COLO829 (cell line): Measurements from ENCODE around the gene ADPRS.

Source experiments
- DNase-seq: peaks from one replicate; pipeline ENCODE4 v3.0.0; 2012; ENCODE audit warnings: low spot score

The ADPRS gene

DNA sequence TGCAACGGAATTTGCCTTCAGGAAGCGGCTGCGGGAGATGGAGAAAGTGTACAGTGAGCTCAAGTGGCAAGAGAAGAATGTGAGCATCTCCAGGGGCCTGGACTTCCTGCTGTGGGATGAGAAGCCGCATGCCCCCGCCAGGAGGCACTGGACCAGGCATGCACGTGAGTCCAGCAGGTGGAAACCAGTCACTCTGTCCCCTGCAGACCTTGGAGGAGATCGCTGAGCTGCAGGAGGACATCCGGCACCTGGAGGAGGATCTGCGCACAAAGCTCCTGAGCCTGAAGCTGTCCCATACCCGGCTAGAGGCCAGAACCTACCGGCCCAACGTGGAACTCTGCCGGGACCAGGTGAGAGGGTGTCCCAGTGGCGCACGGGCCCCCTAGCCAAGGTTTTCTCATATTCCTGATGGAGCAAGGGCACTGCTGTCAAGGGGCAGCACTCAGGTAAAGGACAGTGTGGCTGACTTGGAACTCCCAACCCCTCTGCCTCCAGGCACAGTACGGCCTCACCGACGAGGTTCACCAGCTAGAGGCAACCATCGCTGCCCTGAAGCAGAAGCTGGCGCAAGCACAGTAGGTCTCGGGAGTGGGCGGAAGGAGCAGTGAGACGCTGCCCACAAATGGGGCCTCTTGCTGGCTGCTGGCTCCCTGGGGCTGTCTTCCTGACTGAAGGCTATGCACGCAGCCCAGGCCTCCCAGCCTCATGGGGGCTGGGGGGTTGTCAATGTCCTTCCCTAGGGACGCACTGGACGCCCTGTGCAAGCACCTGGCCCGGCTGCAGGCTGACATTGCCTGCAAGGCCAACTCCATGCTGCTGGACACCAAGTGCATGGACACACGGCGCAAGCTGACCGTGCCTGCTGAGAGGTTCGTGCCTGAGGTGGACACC, 1.2 kb upstream of the ADPRS start:
- no peak for DNase-seq

DNA sequence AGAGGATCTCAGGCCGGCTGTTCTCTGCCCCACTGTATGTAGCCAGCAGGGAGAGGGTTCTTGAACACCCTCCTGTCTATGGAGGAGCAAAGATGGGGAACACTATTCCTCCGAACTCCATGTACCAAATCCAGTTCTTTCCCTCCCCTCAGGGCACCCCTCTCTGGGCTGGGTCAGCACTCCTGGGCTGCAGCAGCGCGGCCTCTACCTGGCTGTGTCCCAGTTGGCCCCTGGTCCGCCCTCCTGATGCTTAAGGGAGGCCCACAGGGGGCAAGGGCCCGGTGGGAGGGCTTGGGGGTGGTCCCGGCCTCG, 471 bp upstream of the ADPRS start:
- DNase-seq = no peak

DNA sequence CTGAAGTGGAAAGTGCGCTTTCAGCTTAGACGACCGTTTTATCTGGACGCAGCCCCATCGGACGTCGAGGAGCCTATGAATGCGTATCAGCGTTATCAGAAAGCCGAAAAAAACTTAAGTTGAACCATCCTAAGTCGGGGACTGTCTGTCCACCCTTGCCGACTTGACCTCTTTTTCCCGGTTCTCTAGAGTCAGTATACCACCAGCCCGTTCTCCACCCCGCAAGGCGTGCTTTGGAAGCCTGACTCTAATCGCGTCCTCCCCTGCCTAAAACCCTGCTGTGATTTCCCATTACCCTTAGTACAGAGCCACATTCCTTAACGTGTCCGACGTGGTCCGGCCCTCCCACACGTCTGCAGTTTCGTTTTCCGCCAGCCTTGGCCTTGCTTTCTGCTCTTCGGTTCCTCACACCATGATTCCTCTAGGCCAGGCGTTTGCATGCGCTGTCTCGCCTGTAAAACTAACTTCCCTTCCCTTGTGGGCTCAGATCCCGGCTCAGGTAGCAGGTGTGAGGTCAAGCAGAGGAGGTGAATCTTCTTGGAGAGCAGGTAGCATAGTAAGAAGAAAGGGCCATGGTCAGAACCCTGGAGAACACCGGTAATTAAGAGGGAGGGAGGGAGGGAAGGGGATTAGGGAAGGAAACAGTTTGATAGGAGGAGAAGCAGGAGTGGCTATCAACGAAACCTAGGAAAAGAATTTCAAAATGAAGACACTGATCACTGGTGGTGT, 865 bp downstream of the ADPRS start:
- no peak for DNase-seq

DNA sequence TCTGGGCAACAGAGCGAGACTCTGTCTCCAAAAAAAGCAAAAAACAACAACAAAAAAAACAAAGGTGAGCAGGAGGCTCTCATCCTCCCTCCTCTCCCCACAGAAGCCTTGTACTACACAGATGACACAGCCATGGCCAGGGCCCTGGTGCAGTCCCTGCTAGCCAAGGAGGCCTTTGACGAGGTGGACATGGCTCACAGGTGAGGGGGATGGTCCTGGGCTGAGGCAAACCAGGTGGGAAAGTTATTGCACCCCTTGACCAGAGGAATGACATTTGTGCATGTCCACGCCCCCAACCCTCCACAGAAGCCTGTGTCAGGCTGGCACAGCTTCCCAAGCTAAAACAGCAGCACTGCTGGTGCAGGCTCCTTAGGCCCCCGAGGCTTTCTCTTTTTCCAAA, 2.4 kb downstream of the ADPRS start:
- DNase-seq = no peak

DNA sequence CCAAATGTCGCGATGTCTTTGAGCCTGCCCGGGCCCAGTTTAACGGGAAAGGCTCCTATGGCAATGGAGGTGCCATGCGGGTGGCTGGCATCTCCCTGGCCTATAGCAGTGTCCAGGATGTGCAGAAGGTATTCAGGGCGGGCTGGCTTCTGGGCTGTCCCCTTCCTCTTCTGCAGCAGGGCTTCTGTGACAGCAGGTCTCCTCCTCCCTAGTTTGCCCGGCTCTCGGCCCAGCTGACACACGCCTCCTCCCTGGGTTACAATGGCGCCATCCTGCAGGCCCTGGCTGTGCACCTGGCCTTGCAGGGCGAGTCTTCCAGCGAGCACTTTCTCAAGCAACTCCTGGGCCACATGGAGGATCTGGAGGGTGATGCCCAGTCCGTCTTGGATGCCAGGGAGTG, 3.0 kb downstream of the ADPRS start:
- DNase-seq = no peak

DNA sequence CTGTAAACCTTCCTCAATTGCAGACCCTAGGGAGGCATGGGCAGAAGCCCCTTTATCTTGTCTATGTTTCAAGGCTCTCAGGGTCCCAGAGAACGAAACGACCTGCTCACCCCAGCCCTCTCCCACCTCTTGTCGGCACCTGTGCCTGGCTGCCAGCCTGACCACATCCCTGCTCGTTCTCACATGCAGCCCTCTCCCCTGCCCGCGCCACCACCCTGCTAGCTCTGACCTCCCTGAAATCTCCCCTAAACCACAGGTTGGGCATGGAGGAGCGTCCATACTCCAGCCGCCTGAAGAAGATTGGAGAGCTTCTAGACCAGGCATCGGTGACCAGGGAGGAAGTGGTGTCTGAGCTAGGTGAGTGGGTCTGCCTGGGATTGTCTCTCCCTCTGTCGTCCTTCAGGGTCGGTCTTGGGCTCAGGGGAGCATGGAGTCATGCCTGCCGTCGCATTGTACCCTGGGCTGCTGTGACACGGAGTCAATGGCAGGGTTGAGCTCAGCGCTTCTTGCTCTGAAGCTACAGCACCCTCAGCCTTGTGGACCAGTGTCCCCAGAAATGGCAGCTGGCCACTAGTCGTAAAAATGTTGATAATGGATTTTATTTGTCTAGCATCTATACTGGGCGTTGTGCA, 3.6 kb downstream of the ADPRS start:
- no peak for DNase-seq

DNA sequence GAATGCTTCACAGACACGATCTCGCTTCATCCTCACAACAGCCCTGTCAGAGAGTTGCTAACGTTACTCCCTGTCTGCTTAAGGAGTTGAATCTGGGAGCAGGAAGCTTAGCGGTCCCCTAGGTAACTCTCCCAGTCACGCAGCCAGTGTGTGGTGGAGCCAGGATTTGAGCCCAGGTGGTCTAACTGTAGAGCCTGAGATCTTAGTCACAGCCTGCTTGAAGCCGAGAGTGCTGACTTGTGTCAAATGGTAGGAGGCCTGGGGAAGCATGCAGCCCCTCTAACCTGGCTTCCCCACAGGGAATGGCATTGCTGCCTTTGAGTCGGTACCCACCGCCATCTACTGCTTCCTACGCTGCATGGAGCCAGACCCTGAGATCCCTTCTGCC, 4.1 kb downstream of the ADPRS start:
- no peak for DNase-seq

DNA sequence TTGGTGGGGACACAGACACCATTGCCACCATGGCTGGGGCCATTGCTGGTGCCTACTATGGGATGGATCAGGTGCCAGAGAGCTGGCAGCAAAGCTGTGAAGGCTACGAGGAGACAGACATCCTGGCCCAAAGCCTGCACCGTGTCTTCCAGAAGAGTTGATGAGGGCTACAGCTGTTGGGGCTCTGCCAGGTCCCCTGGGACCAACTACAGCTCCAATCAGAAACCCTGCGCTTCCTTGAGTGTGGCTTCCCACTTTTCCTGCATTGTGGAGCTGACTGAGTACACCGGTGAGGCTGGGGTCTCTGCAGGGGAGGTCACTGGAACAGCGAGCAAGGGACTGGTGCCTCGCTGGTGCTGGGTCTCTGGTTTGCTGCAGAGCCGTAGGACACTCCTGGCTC, 4.5 kb downstream of the ADPRS start:
- no peak for DNase-seq

DNA sequence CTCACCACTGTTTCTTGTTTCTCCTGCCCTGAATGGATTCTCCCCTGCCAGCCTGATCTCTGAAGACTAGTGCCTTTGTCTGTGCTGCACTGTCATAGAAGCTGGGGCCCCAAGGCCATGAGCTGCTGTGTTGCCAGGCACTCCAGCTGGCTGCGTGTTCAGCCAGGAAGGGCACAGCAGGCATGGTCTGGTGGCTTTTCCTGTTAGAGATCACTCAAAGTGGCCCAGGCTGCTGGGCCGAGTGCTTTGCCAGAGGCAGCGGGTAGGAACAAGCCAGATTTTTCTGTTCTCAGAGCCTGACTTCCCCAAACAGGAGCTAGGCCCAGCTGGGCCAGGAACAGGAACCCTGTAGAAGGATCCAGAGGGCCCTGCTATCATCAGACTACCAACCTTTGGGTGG, 5.2 kb downstream of the ADPRS start:
- DNase-seq = no peak

DNA sequence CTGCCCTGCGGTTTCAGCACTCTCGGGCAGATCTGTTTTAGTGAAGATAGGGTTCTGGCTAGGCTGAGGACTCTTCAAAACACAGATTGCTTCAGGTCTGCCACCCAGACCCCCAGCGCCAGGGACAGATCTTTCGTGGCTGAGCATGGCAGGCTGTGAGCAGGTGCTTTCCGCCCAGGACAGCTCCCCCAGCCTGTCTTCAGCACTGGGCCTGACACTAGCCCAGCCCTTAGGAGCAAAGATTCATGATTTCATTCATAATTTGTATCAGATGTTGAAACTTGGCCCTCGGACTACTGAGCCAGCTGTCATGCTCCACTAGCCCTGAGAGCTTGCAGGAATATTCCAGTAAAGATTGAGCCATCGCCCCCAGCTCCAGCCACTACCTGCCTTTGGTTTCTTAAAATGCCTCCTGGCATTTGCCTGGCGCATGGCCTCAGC, 5.9 kb downstream of the ADPRS start:
- no peak for DNase-seq

DNA sequence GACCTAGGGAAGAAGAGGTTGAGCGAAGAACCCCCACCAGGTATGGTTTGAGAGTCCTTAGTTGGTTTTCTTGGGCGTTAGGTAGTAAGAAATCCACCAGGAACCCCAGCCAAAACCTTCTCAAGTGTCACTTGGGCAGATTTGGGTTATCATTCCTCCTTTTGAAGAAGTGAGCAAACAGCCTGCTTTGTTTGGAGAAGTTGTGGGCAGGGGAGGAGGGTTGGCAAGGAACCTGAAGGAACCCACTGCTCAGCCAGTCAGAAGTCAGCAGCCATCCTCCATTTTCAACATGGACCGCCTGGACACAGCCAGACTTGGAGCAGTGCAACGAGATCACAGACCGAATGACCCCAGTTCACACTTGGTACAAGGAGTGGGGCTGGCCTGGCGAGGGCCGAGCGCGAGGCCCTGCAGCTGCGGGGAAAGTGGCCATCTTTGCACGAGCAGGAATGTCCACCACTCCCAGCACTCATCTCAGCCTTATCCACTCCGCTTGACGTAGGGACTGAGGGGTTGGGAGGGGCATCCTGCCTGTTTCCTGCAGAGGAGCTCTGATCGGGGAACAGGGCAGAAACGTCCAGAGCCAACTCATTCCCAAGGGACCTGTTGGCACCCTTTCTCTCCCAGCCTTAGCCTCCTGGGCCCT, 7.2 kb downstream of the ADPRS start:
- no peak for DNase-seq

DNA sequence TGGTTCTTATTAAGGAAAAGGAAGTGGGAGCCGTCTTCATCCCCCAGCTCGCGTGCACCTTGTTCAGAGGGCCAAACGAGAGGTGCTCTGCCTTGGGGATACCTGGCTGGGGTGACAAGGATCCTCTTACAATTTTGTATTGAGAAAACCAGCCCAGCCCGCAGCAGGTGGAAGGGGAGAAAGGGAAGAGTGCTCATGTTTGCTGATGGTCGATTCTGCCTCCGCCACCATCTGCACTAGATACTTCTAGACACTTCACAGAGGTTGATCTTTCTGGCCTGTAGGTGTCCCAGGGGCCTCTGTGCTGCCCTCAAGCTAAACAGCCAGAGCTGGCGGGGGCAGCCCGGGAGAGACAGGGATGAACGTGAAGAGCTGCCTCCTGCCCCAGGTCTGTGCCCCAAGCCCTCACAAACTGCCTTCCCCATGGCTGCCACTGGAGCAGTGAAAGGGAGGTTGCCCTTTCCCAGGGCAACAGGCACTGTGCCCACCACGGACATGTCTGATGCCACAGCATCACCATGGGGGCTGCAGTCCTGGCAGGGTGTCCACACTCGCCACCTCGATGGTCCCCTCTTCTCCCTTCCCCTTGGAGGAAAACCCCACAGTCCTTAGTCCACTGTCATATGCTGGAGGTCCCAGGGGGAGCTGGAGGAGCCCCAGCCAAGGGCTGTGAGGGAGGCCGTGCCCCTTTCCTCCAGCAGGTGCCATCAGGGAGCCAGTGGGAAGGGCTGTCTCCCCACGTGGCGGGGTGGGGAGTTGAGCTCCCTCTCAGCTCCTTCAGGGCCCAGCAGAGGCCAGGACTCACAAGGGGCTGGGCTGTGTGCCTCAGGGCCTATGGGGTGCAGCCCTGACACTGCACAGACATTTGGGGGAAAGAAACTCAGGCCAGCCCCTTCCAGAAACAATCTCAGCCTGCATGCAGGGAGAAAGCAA, 8.1 kb downstream of the ADPRS start:
- no peak for DNase-seq

DNA sequence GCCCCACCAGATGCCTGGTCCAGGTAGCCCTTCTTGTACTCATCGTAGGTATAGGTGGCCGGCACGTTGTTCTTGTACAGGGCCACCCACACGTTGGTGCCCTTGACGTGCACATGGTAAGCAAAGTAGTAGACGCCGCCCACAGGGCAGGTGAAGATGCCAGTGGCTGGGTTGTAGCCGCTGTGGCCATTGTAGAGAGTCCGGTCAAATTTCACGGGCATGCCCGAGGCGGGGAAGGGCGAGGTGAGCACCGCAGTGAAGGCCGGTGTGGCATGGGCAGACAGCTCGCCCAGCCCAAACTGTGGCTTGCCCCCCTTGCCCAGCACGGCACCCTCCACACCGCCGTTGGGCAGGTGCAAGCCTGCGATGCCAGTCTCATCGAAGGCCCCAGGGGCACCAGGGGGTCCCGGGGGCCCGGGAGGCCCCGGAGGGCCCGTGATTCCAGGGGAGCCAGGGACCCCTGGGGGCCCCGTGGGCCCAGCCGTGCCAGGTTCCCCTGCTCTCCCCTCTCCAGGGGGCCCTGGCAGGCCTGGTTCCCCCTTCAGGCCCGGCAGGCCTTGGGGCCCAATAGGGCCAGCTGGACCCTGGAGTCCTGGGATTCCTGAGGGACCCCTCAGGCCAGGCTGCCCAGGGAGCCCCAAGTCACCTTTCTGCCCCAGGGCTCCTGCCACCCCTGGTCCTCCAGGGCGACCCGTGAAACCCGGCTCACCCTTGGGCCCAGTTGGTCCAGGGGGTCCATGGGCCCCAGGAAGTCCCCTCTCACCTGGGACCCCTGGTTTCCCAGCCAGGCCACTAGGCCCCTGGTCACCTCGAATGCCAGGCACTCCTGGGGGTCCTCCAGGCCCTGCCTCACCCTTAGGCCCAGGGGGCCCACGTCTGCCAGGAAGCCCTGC, 9.2 kb downstream of the ADPRS start:
- no peak for DNase-seq

DNA sequence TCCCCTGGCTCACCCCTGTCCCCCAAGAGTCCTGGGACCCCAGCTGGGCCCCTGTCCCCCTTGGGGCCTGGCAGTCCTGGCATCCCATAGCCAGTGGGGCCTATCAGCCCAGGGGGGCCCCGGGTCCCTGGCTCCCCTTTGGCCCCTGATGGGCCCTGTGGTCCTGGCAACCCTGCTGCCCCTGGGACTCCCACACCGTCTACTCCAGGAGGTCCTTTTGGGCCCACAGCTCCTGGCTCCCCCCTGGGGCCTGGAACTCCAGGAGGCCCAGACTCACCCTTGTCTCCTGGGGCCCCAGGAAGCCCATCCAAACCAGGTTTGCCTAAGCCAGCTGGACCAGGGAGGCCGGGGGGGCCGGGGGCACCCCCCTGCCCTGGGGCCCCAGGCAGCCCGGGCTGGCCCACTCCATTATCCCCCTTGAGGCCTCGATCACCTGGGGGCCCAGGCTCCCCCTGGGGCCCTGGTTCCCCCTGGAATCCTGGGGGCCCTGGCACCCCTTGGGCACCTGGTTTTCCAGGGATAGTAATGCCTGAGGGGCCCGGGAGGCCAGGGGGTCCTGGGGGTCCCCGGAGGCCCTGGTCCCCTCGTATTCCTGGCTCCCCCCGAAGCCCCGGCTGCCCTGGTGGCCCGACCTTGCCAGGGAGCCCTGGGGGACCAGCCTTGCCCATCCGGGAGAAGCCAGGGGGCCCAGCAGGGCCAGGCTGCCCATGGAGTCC, 10.1 kb downstream of the ADPRS start:
- no peak for DNase-seq

DNA sequence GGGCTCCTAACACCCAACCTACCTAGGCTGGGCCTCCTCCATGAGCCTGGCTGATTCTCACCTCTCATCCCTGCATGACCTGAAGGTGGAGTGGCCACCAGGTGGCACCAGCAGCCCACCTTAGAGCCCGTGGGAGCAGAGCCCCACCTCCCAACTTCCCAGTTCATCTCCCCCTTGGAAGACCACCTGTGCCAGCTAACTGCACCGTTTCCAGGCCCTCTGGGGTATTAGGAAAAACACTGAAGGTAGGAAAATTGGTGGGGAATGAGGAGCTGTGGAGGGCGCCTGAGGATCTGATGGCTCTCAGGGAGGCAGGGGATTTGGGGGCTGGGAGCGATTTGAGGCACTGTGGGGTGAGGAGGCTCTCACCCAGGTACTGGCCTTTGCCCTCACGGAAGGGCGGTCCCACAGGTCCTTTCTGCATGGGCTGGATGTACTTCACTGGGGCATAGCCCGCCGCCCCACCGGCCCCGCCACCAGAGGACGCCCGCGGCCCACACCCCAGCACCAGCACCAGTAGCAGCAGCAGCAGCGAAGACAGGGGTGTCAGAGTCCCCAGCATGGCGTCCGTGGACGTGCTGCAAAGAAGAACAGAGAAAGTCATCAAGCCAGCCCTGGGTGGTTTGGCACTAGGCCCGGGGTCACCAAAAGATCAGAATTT, 11.1 kb downstream of the ADPRS start:
- DNase-seq = peak; percentile 63

DNA sequence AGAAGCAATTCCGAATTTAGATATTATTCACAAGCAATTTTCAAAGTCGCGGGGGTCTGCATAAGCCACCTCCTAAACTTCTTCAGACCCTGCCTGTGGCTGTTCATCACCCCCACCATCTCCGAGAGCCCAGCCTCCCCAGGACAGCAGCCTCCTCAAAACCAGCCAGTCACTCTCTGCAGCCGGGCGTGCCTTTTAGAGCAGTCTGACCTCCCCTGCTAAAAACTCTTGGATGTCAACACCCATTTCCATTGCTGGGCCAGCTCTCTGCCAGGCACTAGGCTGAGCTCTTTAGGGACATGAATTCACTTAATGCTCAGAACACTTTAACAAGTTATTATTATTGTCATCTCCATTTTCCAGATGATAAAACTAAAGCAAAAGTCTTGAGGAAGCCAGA, 11.7 kb downstream of the ADPRS start:
- DNase-seq = no peak

DNA sequence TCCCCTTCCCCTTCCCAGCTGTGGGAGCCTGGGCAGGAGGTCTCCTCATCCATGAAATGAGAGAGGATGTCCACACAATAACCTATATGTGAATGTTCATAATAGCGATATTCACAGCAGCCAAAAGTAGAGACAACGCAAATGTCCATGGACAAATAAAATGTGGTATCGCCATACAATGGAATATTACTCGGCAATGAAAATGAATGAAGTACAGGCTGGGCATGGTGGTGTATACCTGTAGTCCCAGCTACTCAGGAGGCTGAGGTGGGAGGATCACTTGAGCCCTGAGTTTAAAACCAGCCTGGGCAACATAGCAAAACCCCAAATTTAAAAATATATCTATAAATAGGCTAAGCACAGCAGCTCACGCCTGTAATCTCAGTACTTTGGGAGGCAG, 12.9 kb downstream of the ADPRS start:
- no peak for DNase-seq

DNA sequence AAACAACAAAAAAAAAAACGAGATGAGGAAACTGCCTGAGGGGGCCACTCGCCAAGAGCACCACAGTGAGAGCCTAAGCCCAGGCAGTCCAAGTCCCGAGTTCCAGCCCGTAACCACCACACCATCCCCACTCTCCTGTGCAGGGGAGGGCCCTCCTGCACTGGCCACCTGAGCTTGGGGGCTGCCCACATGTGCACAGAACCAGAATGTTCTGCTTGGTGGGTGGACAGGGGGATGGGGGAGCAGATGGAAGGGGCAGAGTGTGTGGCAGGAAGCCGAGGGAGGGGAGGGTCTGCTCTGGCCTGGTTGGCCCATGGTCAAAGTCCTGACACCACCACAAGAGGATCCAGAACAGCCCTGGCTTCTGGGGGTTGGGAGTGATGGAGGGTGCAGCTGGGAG, 17.6 kb downstream of the ADPRS start:
- no peak for DNase-seq

DNA sequence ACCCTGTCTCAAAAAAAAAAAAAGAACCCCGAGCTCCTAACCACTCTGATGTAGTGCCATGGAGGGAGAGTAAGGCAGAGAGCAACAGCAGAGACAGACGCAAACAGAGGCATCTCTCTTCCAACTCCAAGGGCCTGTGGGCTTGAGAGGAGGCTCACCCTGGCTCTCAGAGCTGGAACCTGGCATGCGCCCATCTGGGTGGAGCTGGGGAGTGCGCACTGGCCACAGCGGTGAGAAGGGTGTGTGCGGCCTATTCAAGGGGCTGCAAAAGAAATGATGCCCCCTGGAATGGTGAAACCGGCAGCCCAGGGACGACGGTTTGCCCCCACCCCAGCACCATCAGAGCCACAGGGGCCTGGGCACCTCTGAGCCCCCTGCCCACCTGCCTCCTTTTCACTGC, 18.7 kb downstream of the ADPRS start:
- no peak for DNase-seq
